Ovary (tissue), 3 donors: ENCODE measurements around the gene KRT86.

Experiments
- POLR2A ChIP-seq: fragments of 450-650 bp; IDR thresholded peaks from one replicate; pipeline ENCODE4 v1.6.1; 2017; ENCODE audit warnings: antibody characterized with exemption, mild to moderate bottlenecking, moderate library complexity
- TF ChIP-seq, protein P1 (sequence below), 3 donors: fragments of 450-650 bp in 2 of 3; fragments of 200-600 bp in 1 of 3; IDR thresholded peaks; one replicate each; pipeline versions ENCODE4 v1.5.1 to v1.8.0; 2016 to 2022; ENCODE audit warnings: antibody characterized with exemption in 3 of 3, mild to moderate bottlenecking in 1 of 3
- donor health status: DM: no; HTN: no; CAD: no.

DNA sequence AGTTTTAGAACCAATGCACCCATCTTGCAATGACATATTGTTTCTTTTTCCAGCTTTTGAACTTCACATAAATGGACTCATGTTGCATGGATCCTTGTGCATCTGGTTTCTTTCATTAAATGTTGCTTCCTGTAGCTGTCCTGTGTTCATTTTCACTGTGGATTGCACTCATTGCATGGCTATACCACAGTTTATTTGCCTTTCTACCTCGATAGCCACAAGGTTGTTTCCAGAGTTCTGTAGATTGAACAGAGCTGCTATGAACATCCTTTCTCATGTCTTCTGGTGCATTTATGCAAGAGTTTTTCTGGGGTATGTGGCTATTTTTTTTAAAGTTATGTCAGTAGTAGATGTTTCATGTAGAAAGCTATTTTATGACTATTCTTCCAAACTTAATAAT, 20.4 kb downstream of the KRT86 start:
- TF ChIP-seq, protein P1, sequence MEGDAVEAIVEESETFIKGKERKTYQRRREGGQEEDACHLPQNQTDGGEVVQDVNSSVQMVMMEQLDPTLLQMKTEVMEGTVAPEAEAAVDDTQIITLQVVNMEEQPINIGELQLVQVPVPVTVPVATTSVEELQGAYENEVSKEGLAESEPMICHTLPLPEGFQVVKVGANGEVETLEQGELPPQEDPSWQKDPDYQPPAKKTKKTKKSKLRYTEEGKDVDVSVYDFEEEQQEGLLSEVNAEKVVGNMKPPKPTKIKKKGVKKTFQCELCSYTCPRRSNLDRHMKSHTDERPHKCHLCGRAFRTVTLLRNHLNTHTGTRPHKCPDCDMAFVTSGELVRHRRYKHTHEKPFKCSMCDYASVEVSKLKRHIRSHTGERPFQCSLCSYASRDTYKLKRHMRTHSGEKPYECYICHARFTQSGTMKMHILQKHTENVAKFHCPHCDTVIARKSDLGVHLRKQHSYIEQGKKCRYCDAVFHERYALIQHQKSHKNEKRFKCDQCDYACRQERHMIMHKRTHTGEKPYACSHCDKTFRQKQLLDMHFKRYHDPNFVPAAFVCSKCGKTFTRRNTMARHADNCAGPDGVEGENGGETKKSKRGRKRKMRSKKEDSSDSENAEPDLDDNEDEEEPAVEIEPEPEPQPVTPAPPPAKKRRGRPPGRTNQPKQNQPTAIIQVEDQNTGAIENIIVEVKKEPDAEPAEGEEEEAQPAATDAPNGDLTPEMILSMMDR (IDR thresholded peaks at IDR 0.05): no peak
- no peak for TF ChIP-seq POLR2A
